GM21825 (cell line): ENCODE results near the gene PTPN2.
"Not testable (repeated sequence)": the region's sequence is repeated elsewhere in the genome, so short reads cannot be mapped to it uniquely, and the experiment has no call there.

Source experiments
- ATAC-seq: cut with Tn5 transposase; IDR thresholded peaks from one replicate; pipeline ENCODE4 v1.9.1; 2021; ENCODE audit warnings: mild to moderate bottlenecking, moderate library complexity; ENCODE audit not compliant: unreplicated experiment

PTPN2 gene

DNA sequence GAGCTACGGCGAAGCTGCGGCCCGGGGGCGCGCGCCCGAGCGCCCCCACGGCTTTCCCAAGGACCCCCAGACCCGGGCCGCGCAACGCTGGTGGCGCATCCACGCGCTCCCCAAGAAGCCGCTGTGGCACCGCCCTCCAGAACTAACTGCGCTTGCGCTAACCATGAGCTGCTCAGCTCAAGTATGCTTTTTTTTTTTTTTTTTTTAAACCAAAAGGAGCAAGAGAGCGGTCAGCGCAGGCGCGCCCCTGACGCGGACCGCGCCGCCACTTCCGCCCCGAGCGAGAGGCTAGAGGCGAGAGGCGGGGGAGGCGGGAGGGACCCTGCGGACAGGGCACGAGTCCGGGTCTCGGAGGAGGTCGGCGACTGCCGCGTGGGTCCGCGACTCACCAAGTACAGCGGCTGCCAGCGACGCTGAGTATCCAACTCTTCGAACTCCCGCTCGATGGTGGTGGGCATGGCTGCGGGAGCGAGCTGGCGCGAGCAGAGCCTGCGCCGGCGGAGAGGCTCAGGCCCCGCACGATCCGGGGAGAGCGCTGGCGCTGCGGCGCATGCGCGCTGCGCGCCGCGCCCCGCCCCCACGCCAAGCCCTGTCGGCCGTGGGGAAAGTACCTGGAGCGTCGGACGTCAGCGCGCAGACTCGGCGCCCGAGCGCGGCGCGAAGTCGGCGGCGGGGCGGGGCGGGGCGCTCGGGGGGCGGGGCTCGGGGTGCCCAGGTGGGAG, at the start of gene PTPN2:
TSS of gene PTPN2 (minus strand) at position 554 of the 722 bp plus-strand sequence. CDS start at position 458, 96 bp downstream.
- ATAC-seq: peak; percentile 63

- no peak for ATAC-seq
Observed at GRCh38 chr18:12933327-12933726, 49.3 kb upstream of the PTPN2 start.

- no peak for ATAC-seq
Observed at GRCh38 chr18:12930908-12931307, 46.9 kb upstream of the PTPN2 start.

DNA sequence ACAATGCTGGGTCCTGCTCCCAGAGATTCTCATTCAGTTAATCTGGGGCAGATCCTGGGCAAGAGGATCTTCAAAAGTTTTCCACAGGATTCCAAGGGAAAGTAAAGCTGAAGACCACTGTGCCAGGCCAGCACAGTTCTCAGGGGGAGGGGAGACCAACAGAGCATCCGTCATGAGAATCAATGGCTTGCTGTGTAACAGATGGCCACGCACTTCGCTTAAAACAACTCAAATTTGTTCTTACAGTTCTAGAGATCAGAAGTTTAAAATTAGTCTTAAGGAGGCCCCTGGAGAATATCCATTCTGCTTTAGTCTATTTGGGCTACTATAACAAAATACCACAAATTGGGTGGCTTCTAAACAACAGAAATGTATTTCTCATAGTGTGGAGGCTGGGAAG, 46.3 kb upstream of the PTPN2 start:
- ATAC-seq: no peak

- ATAC-seq: no peak
Observed at GRCh38 chr18:12929477-12930083, 45.5 kb upstream of the PTPN2 start.

GRCh38 chr18:12928641-12929040, 44.6 kb upstream of the PTPN2 start:
- ATAC-seq: no peak

DNA sequence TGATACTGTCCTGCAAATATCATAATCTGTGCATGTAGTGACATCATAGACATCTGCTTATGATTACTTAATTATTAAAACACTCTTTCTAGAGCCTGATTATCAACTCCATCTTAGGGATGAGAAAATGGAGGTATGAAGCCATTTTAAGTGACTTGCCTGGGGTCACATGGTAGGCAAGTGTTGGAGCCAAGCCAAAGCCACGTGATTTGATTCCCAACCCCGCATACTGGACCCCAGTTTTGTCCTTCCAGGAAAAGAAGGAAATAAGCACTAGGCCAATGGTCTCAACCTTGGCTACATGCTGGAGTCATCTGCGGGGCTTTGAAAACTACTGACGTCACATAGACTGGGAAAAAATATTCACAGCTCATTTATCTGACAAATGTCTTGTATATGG, 44.2 kb upstream of the PTPN2 start:
- ATAC-seq: no peak

DNA sequence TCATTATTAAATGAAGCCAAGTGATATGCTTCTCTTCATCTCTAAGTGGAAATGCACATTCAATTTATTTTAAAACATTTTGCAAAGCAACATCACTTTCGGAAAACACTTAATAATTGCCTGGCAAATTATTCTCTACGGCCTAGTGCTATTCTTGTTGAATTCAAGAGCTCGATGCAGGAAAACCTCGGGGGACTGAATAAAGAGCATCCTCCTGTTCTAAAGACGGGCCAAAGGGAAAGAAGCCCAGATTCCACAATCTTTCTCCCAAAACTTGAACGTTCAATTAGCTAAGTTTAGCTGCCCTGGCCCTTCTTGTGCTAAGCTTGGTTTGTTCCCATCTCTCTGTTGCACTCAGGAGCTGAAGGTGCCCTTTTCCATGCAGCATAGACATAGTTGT, 40.6 kb upstream of the PTPN2 start:
- no peak for ATAC-seq

DNA sequence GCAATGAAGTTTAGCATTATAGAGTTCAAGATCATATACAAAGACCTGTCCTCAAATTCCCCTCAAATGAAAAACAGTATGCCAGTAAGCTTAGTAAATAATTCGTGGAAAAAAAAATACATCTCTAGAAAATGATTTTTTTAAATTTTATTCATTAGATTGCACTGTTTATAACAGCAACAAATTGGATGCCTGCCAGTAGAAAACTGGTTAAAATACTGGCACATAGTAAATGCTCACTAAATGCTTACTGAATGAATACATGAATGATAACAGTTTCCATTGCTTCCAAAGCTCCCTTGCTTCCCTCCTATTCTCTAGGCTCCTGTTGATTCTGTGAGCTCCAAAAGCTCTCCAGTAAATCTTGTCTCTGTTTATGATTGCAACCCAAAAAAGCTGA, 38.2 kb upstream of the PTPN2 start:
- no peak for ATAC-seq

DNA sequence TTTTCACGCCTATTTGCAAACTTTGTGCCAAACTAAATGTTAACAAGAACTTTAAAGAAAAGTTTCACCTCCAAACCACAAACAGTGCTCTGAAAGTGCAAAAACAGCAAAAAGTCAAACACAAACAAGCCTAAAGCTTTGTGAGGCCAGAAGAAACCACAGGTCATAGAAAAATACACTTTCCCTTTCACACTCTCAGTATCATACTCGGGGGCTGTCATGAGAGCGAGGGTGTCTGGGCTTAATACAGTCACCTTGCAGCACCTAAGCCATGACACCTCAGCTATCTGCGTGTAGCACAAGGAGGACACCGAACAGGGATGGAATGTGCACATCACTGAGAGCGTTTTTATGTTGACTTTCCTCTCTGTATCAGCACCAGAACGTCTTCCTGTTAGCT, 37.1 kb upstream of the PTPN2 start:
- no peak for ATAC-seq

- ATAC-seq: no peak
Observed at GRCh38 chr18:12911929-12912703, 28.1 kb upstream of the PTPN2 start.

GRCh38 chr18:12911025-12911928, 27.2 kb upstream of the PTPN2 start:
- ATAC-seq: peak; percentile 57

DNA sequence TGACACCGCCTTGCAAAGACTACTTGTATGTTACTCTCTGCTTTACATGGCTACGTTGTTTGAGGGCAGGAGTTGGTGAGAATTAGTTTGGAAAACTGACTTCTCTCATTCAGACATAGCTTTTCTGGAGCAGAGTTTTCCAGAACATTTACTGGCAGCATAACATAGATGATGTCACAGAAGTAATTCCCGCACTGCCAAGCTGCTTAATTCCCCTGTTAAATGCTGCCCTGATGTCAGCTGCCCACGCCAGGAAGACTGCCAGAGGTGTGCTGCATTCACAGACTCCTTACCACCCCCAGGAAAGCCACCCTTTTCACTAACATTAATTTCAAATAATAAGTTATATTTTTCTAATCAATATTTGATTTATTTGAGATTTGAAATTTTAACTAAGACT, 24.7 kb upstream of the PTPN2 start:
- ATAC-seq: no peak

GRCh38 chr18:12907258-12907925, 23.4 kb upstream of the PTPN2 start:
- ATAC-seq: no peak

GRCh38 chr18:12906773-12907172, 22.7 kb upstream of the PTPN2 start:
- ATAC-seq: no peak

DNA sequence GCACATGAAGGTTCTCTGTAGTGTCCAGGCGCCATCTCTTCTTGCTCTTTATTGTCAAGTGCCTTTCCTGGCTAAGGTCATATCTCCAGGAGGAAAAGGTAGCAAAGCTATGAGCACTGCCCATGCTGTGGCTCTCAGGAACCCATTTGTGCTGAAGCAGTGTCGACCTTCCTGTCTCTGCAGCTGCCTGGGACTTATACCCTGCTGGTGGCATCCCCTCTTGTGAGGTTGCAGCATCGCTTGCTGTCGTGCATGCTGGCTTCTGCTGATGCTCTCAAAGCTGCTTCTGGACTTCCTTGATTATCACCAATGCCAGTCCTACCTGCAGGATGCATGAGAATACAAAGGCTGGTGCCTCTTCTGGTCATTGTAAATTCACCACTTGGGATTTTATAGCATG, 22.1 kb upstream of the PTPN2 start:
- ATAC-seq: no peak

DNA sequence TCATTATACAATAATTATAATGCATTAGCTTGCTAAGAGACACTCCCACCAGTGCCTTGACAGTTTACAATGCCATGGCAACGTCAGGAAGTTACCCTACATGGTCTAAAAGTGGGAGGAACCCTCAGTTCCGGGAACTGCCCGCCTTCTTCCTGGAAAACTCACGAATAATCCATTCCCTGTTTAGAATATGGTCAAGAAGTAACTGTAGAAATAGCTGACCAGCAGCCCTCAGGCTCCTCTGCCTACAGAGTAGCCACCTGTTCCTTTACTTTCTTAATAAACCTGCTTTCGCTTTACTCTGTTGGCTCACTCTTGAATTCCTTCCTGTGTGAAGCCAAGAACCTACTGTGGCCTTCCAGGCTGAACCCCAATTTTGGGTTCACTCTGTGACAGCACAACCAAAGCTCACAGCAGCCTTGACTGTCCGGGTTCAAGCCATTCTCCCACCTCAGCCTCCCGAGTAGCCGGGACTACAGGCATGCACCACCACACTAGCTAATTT, 20.0 kb upstream of the PTPN2 start:
- no peak for ATAC-seq

- ATAC-seq: not testable (repeated sequence)
Observed at GRCh38 chr18:12901208-12901607, 17.2 kb upstream of the PTPN2 start.

DNA sequence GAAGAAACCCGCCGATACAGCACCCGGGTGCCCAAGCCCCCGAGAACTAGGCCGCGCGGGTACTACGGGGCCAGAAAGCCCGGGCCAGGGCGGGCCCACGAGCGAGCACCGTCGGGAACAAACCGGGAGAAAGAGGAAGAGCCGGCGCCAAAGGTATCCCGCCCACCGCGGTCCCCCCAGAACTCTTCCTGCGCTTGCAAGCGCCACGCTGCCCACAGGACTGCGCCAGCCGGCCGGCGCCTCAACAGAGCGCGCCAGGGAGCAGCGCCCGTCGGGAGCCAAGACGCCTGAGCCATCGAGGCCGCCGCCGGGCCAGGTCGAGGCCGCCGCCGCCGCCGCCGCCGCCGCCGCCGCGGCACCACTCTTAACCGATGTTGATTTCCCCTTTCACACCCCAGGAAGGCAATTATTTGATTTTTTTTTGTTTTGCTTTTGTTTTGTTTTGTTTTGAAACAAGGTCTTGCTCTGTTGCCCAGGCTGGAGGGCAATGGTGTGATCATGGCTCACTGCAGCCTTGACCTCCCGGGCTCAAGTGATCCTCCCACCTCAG, 12.8 kb upstream of the PTPN2 start:
- not testable (repeated sequence) for ATAC-seq

DNA sequence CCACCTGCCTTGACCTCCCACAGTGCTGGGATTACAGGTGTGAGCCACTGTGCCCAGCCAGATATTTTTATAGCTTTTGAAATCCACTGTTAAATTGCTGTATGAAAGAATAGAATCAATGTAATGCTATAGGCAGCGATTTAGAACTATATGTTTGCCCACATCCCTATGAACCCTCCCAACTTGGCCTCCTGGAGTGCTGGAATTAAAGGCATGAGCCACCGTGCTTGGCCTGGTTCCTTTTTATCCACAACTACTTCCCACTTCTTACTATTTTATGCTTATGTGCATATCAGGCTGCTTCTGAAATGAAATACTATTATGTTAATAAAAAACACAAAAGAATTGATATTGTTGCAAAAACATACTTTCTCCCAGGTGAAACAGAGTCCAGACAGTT, 11.6 kb upstream of the PTPN2 start:
- no peak for ATAC-seq
